ENCODE results near the gene MVB12A.
A peak's percentile ranks its signal among the peaks of the same experiment; 100 is the strongest.

GRCh38 chr19:17424743-17425365 lies 5.0 kb downstream of the MVB12A start:
- TF ChIP-seq JUNB (IDR thresholded peaks at IDR 0.05; ENCODE audit: unreplicated experiment) = no peak
- TF ChIP-seq CTCF (conservative IDR thresholded peaks at IDR 0.05; ENCODE audit: low read depth in 2 of 2) = peak; percentile 73 to 87
- TF ChIP-seq POLR2AphosphoS5 (IDR thresholded peaks at IDR 0.05; ENCODE audit: low read depth) = peak; percentile 35; the same call in 1 of the 2 replicates
- TF ChIP-seq EZH2 (IDR thresholded peaks at IDR 0.05; ENCODE audit: low read depth, unreplicated experiment) = no peak
- no peak for TF ChIP-seq ZNF114 (CRISPR knock-in tag; IDR thresholded peaks at IDR 0.05)
- TF ChIP-seq CREB1 (CRISPR knock-in tag; IDR thresholded peaks at IDR 0.05; ENCODE audit: low read depth) = peak; percentile 60
- no peak for TF ChIP-seq ETS1 (IDR thresholded peaks at IDR 0.05)
